ENCODE results near the gene ALG12. TPM values are rescaled to one million over a fixed set of nuclear protein-coding genes. Genes with fewer than 3 reads are reported as not detected.

ALG12 gene
- total RNA-seq, 1 donor from 2014 or later = 25.9 TPM

DNA sequence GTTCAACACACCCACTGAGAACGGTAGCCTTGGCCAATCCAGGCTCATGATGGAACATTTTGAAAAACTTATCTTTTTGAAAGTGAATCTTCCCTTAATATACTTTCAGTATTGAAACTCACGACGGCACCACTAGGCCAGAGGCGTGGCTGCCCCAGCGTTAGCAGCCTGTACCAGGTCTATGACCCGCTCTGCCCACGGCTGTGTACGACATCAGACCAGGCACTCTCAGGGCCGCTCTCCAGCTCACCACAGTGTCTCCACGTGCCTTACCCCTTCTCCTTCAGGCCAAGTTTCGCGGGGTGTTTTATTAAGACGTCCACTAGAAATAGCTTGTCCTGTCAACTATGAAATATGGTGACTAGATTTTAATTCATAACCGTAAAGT, 31.2 kb downstream of the ALG12 start:
- DNase-seq = no peak
- intact Hi-C loops (cut with DNase I) = no loop called here

DNA sequence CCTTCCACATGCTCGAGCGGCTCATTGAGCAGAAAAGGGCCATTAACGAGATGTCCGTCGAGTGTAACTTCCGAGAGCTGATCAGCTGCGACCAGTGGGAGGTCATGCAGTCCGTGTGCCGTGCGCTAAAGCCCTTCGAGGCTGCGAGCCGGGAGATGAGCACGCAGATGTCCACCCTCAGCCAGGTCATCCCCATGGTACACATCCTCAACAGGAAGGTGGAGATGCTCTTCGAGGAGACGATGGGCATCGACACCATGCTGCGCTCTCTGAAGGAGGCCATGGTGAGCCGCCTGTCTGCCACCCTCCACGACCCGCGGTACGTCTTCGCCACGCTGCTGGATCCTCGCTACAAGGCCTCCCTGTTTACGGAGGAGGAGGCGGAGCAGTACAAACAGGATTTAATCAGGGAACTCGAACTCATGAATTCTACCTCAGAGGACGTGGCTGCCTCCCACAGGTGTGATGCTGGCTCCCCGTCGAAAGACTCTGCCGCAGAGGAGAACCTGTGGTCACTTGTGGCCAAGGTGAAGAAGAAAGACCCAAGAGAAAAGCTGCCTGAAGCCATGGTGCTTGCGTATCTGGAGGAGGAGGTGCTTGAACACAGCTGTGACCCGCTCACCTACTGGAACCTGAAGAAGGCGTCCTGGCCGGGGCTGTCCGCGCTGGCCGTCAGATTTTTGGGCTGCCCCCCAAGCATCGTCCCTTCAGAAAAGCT, 31.7 kb downstream of the ALG12 start:
- no peak for TF ChIP-seq CTCF (IDR thresholded peaks at IDR 0.05)
- Histone ChIP-seq H3K9me3 (no peaks in the 10 kb centered on the region), H3K4me3 (no peak overlapping the region), H3K27me3 (ENCODE audit: low read depth) (no peaks in the 10 kb centered on the region), H3K4me1 (no peaks in the 10 kb centered on the region), H3K36me3 (peaks cover 58% of the 10 kb centered on the region), H3K27ac (no peak overlapping the region)
- no peak for ATAC-seq
- intact Hi-C loops (cut with DNase I) = no loop called here
- DNase-seq = no peak

More for the DNA sequence above, 31.2 kb downstream of the ALG12 start:
- ATAC-seq = no peak
- Histone ChIP-seq H3K4me1 (no peaks in the 10 kb centered on the region), H3K27ac (no peak overlapping the region), H3K4me3 (no peak overlapping the region), H3K36me3 (peaks cover 58% of the 10 kb centered on the region), H3K27me3 (ENCODE audit: low read depth) (no peaks in the 10 kb centered on the region), H3K9me3 (no peaks in the 10 kb centered on the region)
- no peak for TF ChIP-seq CTCF (IDR thresholded peaks at IDR 0.05)

DNA sequence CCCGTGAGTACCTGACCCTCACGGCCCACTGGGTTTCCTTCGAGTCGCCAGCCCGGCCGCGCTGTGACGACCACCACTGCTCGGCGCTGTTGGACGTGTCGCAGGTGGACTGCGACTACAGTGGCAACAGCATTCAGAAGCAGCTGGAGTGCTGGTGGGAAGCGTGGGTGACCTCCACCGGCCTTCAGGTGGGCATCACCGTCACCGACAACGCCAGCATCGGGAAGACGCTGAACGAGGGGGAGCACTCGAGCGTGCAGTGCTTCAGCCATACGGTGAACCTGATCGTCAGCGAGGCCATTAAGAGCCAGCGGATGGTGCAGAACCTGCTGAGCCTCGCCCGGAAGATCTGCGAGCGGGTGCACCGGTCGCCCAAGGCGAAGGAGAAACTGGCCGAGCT, 32.4 kb downstream of the ALG12 start:
- Histone ChIP-seq H3K27ac (no peak overlapping the region), H3K36me3 (peaks cover 58% of the 10 kb centered on the region), H3K4me1 (no peaks in the 10 kb centered on the region), H3K27me3 (ENCODE audit: low read depth) (no peaks in the 10 kb centered on the region), H3K9me3 (no peaks in the 10 kb centered on the region), H3K4me3 (no peak overlapping the region)
- no peak for ATAC-seq
- DNase-seq = no peak
- TF ChIP-seq CTCF (IDR thresholded peaks at IDR 0.05) = no peak
- intact Hi-C loops (cut with DNase I) = no loop called here

- no peaks in the 10 kb centered on the region for H3K27me3 ChIP-seq (ENCODE audit: low read depth)
- ATAC-seq (no peak), DNase-seq (no peak)
- H3K36me3 ChIP-seq = peaks cover 58% of the 10 kb centered on the region
- TF ChIP-seq CTCF (IDR thresholded peaks at IDR 0.05) = no peak
- no peak overlapping the region for H3K4me3 ChIP-seq
- H3K9me3 ChIP-seq = no peaks in the 10 kb centered on the region
- no peak overlapping the region for H3K27ac ChIP-seq
- intact Hi-C loops (cut with DNase I) = no loop called here
- H3K4me1 ChIP-seq = no peaks in the 10 kb centered on the region
These were observed 33.0 kb downstream of the ALG12 start for GRCh38 chr22:49885281-49885680.

GRCh38 chr22:49884503-49885260, 33.6 kb downstream of the ALG12 start:
- no peak overlapping the region for H3K4me3 ChIP-seq
- peaks cover 58% of the 10 kb centered on the region for H3K36me3 ChIP-seq
- H3K4me1 ChIP-seq = no peaks in the 10 kb centered on the region
- H3K9me3 ChIP-seq = no peaks in the 10 kb centered on the region
- ATAC-seq (no peak), DNase-seq (no peak)
- no peak overlapping the region for H3K27ac ChIP-seq
- TF ChIP-seq CTCF (IDR thresholded peaks at IDR 0.05) = no peak
- no peaks in the 10 kb centered on the region for H3K27me3 ChIP-seq (ENCODE audit: low read depth)
- intact Hi-C loops (cut with DNase I) = no loop called here

All from lower lobe of right lung (tissue), 2 donors.